ENCODE measurements around the gene RING1. TPM values are rescaled to one million over a fixed set of nuclear protein-coding genes. Genes with fewer than 3 reads are reported as not detected.
A peak's percentile ranks its signal among the peaks of the same experiment; 100 is the strongest.

The RING1 gene
- total RNA-seq, 4 donors from 2014 or later = 20.3 to 40.2 (median 24.7) TPM

DNA sequence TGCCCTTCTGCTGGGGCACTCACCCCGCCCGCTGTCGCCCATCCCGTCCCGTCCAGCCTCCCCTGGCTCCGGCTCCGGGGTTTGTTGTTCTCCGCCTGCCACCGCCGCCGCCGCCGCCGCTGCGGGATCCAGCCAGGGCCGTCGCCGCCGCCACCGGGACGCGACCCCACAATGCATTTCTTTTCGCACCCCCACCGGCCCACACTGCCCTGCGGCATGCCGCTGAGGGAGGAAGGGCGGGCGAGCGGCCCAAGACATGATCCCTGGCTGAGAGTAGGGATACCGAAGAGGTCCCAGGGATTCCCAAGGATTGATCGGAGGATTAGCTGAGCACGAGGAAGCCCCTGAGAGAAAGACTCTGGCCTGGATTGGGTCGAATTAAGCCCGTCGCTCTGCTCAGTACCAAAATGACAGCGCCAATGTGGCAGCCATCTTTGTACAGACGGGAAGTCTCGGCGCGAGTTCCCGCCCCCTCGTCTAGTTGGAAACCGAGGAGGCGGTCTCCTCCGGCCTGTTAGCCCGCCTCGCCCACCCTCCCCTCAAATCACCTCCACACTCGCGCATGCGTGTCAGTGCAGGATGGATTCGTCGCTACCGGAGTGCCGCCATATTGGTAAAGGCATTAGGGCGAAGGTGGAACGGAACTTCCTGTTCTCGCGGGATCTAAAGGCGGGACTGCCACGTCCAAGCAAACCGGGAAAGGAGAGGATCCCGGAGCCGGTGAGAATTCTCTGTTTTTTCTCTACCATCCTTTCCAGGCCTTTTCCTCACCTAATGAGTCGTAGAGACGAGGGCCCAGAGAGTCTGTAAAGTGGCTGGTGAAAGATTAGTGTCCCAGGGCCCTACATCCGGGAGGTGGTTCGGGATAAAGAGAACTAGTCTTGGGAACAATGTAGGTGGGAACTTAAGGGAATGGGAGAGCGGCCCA lies 7.8 kb upstream of the RING1 start, which contains the start of the genes RXRB and SLC39A7:
RXRB (minus strand) TSS at position 447 of the 928 bp plus-strand sequence; CDS start at position 258, 189 bp downstream.
SLC39A7 (plus strand) TSS at position 649 of the 928 bp plus-strand sequence. CDS start 379 bp downstream, outside the sequence.
- Histone ChIP-seq H3K9me3 (no peaks in the 10 kb centered on the region), H3K27ac (peak within 1 kb of the TSS; percentile 64 to 96 (median 96)), H3K4me1 (peaks cover 38 to 58% of the 10 kb centered on the region in 2 donors), H3K27me3 (no peaks in the 10 kb centered on the region), H3K4me3 (replicated peaks in 1 of 3) (peak within 1 kb of the TSS; percentile 63 to 84 (median 79)), H3K36me3 (peaks cover 36 to 37% of the 10 kb centered on the region in 2 donors)
- intact Hi-C loops (cut with DNase I) = loop anchor here (2.0 to 10.0 kb wide), 2 partner anchors 48 to 224 kb away; partner anchors contain the start of gene SYNGAP1
- TF ChIP-seq, protein P1, sequence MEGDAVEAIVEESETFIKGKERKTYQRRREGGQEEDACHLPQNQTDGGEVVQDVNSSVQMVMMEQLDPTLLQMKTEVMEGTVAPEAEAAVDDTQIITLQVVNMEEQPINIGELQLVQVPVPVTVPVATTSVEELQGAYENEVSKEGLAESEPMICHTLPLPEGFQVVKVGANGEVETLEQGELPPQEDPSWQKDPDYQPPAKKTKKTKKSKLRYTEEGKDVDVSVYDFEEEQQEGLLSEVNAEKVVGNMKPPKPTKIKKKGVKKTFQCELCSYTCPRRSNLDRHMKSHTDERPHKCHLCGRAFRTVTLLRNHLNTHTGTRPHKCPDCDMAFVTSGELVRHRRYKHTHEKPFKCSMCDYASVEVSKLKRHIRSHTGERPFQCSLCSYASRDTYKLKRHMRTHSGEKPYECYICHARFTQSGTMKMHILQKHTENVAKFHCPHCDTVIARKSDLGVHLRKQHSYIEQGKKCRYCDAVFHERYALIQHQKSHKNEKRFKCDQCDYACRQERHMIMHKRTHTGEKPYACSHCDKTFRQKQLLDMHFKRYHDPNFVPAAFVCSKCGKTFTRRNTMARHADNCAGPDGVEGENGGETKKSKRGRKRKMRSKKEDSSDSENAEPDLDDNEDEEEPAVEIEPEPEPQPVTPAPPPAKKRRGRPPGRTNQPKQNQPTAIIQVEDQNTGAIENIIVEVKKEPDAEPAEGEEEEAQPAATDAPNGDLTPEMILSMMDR (IDR thresholded peaks at IDR 0.05) = no peak
- TF ChIP-seq POLR2A (IDR thresholded peaks at IDR 0.05) = peak in 1 of 2 donors; percentile 70
- peak; percentile 100 for DNase-seq
- WGBS, 2 donors = 0% methylated on average over 36 to 41 of the region's 68 CpGs

GRCh38 chr6:33201147-33201545 lies 7.2 kb upstream of the RING1 start:
- Histone ChIP-seq H3K27me3 (no peaks in the 10 kb centered on the region), H3K36me3 (peaks cover 29 to 30% of the 10 kb centered on the region in 2 donors), H3K4me3 (replicated peaks in 1 of 3) (peak overlapping the region; percentile 63 to 84 (median 79)), H3K9me3 (no peaks in the 10 kb centered on the region), H3K27ac (peak overlapping the region; percentile 64 to 96 (median 75)), H3K4me1 (peaks cover 38 to 59% of the 10 kb centered on the region in 2 donors)
- no peak for DNase-seq
- intact Hi-C loops (cut with DNase I) = loop anchor here (2.0 to 10.0 kb wide), 2 partner anchors 48 to 224 kb away; partner anchors contain the start of gene SYNGAP1
- TF ChIP-seq POLR2A (IDR thresholded peaks at IDR 0.05) = no peak
- TF ChIP-seq, protein P1 (IDR thresholded peaks at IDR 0.05) = no peak
- WGBS, 2 donors = 3 to 4% methylated on average over 12 to 13 of the region's 14 CpGs

DNA sequence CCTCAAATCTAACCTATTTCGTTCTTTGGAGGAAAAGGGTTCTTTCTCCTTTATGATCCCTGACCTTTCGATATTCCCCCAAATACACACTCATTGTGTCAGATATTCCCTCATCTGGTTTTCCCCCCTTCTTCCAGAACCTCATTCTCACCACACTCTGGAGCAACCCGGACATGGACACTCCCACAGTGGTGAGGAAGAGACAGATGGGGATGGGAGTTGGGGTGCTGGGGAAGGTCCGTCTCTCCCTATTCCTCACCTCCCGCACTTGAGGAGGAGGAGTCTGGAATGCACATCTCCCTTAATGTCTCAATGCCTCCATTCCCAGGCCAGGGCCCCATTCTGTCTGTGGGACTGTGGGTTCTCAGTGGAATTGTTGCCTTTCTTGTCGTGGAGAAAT lies 6.4 kb upstream of the RING1 start:
- no peak overlapping the region for H3K27ac ChIP-seq
- H3K27me3 ChIP-seq = no peaks in the 10 kb centered on the region
- DNase-seq = no peak
- peak overlapping the region in 1 of 3 donors; percentile 79 for H3K4me3 ChIP-seq (replicated peaks in 1 of 3)
- peaks cover 38 to 61% of the 10 kb centered on the region in 2 donors for H3K4me1 ChIP-seq
- intact Hi-C loops (cut with DNase I) = loop anchor here (2.0 to 10.0 kb wide), 2 partner anchors 47 to 223 kb away; partner anchors contain the start of gene SYNGAP1
- TF ChIP-seq, protein P1 (IDR thresholded peaks at IDR 0.05) = no peak
- TF ChIP-seq POLR2A (IDR thresholded peaks at IDR 0.05) = no peak
- no peaks in the 10 kb centered on the region for H3K9me3 ChIP-seq
- 79 to 82% methylated on average over 6 of the region's 6 CpGs for WGBS, 2 donors
- peaks cover 22 to 24% of the 10 kb centered on the region in 2 donors for H3K36me3 ChIP-seq

DNA sequence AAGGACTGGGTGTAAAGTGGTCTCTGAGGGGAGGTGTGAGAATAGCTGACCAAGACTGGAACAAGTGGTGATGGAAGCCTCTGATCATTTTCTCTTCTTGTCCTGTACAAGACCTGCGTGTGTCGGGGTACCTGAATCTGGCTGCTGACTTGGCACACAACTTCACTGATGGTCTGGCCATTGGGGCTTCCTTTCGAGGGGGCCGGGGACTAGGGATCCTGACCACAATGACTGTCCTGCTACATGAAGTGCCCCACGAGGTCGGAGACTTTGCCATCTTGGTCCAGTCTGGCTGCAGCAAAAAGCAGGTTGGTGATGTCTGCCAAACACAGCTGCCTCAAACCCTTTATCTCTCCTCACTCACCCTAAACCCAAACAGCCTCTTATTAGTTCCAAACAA lies 5.5 kb upstream of the RING1 start:
- TF ChIP-seq, protein P1 (IDR thresholded peaks at IDR 0.05) = no peak
- TF ChIP-seq POLR2A (IDR thresholded peaks at IDR 0.05) = no peak
- no peaks in the 10 kb centered on the region for H3K9me3 ChIP-seq
- no peak for DNase-seq
- peaks cover 16% of the 10 kb centered on the region in 2 donors for H3K36me3 ChIP-seq
- WGBS, 2 donors = 83 to 91% methylated on average over 6 of the region's 6 CpGs
- intact Hi-C loops (cut with DNase I) = loop anchor here (10.0 kb wide), 1 partner anchor 222 kb away; the partner anchor contains the start of gene SYNGAP1
- no peak overlapping the region for H3K27ac ChIP-seq
- H3K27me3 ChIP-seq = no peaks in the 10 kb centered on the region
- H3K4me3 ChIP-seq (replicated peaks in 1 of 3) = no peak overlapping the region
- H3K4me1 ChIP-seq = peaks cover 44 to 61% of the 10 kb centered on the region in 2 donors

Data from thyroid gland (tissue), 4 donors.